HL-60 (cell line): Measurements from ENCODE around the gene PIP5K1B.

Source experiments
- DNase-seq, 2 experiments: peaks; one replicate each; pipeline ENCODE4 v3.0.0-alpha.2; 2010 to 2020; ENCODE audit warnings: low read depth in 1 of 2, low spot score in 1 of 2
- H3K27ac ChIP-seq: fragments of 250-450 bp; sonication (Bioruptor Pico); replicated peaks from 2 replicates; pipeline ENCODE4 v1.5.1; 2020; ENCODE audit warnings: mild to moderate bottlenecking, moderate library complexity
- H3K27me3 ChIP-seq: fragments of 250-450 bp; sonication (Bioruptor Pico); 2 replicates; pipeline ENCODE4 v1.5.1; 2021; ENCODE audit warnings: mild to moderate bottlenecking, moderate library complexity; ENCODE audit not compliant: insufficient read depth, poor library complexity, severe bottlenecking
- H3K4me3 ChIP-seq: replicated peaks from 2 replicates; pipeline ENCODE4 v1.5.1; 2011; ENCODE audit warnings: mild to moderate bottlenecking, control low read depth, low read length; ENCODE audit not compliant: insufficient read depth
- GABPA ChIP-seq: IDR thresholded peaks from 2 replicates; pipeline ENCODE4 v1.6.1; 2012; ENCODE audit warnings: low read depth
- POLR2AphosphoS5 ChIP-seq: IDR thresholded peaks from 2 replicates; pipeline ENCODE4 v1.6.1; 2012; ENCODE audit warnings: low read depth
- SPI1 ChIP-seq: IDR thresholded peaks from 2 replicates; pipeline ENCODE4 v1.6.1; 2012; ENCODE audit warnings: low read depth, mild to moderate bottlenecking, borderline replicate concordance
- TF ChIP-seq, protein P1 (sequence below): IDR thresholded peaks from 2 replicates; pipeline ENCODE4 v1.6.1; 2012; ENCODE audit warnings: low read depth; ENCODE audit not compliant: insufficient replicate concordance
- TF ChIP-seq, protein P2 (sequence below): IDR thresholded peaks from one replicate; pipeline ENCODE4 v1.5.1; 2011; ENCODE audit warnings: low read length, control low read depth, inconsistent platforms; ENCODE audit not compliant: insufficient read depth

Gene PIP5K1B

DNA sequence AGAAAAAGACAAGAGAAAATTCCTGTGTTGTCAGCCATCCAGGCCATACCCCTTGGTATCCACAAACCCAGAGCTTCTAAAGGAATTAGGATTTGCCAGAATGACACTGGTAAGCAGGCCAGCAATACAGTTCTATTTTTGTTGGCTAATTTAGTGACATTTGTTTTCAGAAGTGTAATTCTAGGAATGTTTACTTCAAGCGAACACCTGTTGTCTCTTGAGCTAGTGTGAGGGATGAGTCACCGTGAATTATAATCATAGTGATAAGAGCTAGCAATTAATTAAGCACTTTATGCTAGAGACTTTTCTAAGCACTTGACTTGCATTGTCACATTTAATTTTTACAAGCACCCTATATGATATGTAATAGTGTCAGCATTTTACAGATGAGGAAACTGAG is 209.7 kb downstream of the PIP5K1B start:
- Histone ChIP-seq H3K27me3 (no peaks in the 10 kb centered on the region), H3K4me3 (no peak overlapping the region), H3K27ac (no peak overlapping the region)
- DNase-seq = no peak
- TF ChIP-seq GABPA (no peak), SPI1 (no peak), POLR2AphosphoS5 (no peak)
- TF ChIP-seq, protein P1, sequence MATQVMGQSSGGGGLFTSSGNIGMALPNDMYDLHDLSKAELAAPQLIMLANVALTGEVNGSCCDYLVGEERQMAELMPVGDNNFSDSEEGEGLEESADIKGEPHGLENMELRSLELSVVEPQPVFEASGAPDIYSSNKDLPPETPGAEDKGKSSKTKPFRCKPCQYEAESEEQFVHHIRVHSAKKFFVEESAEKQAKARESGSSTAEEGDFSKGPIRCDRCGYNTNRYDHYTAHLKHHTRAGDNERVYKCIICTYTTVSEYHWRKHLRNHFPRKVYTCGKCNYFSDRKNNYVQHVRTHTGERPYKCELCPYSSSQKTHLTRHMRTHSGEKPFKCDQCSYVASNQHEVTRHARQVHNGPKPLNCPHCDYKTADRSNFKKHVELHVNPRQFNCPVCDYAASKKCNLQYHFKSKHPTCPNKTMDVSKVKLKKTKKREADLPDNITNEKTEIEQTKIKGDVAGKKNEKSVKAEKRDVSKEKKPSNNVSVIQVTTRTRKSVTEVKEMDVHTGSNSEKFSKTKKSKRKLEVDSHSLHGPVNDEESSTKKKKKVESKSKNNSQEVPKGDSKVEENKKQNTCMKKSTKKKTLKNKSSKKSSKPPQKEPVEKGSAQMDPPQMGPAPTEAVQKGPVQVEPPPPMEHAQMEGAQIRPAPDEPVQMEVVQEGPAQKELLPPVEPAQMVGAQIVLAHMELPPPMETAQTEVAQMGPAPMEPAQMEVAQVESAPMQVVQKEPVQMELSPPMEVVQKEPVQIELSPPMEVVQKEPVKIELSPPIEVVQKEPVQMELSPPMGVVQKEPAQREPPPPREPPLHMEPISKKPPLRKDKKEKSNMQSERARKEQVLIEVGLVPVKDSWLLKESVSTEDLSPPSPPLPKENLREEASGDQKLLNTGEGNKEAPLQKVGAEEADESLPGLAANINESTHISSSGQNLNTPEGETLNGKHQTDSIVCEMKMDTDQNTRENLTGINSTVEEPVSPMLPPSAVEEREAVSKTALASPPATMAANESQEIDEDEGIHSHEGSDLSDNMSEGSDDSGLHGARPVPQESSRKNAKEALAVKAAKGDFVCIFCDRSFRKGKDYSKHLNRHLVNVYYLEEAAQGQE = no peak
- TF ChIP-seq, protein P2, sequence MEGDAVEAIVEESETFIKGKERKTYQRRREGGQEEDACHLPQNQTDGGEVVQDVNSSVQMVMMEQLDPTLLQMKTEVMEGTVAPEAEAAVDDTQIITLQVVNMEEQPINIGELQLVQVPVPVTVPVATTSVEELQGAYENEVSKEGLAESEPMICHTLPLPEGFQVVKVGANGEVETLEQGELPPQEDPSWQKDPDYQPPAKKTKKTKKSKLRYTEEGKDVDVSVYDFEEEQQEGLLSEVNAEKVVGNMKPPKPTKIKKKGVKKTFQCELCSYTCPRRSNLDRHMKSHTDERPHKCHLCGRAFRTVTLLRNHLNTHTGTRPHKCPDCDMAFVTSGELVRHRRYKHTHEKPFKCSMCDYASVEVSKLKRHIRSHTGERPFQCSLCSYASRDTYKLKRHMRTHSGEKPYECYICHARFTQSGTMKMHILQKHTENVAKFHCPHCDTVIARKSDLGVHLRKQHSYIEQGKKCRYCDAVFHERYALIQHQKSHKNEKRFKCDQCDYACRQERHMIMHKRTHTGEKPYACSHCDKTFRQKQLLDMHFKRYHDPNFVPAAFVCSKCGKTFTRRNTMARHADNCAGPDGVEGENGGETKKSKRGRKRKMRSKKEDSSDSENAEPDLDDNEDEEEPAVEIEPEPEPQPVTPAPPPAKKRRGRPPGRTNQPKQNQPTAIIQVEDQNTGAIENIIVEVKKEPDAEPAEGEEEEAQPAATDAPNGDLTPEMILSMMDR = no peak

DNA sequence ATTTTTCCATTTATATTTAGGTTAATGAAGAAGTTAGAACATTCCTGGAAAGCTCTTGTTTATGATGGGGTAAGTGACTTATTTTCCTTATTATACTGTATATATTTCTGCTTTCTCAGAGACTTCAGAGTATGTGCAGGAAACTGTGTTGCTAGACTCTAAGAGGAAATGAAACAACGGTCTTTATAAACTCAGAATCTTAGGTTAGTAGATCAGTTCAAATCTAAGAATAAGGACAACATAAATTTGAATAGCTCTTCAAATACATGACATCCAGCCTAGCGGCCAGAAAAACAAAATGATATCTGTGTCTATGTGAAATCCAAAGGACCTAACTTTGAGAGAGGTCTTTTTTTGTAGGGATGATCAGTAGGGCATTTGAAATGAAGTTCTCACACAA is 214.6 kb downstream of the PIP5K1B start:
- DNase-seq = no peak
- TF ChIP-seq POLR2AphosphoS5 = no peak
- TF ChIP-seq, protein P1 = no peak
- TF ChIP-seq, protein P2 = no peak
- TF ChIP-seq SPI1 = no peak
- no peak for TF ChIP-seq GABPA
- Histone ChIP-seq H3K27me3 (no peaks in the 10 kb centered on the region), H3K27ac (no peak overlapping the region), H3K4me3 (no peak overlapping the region)

DNA sequence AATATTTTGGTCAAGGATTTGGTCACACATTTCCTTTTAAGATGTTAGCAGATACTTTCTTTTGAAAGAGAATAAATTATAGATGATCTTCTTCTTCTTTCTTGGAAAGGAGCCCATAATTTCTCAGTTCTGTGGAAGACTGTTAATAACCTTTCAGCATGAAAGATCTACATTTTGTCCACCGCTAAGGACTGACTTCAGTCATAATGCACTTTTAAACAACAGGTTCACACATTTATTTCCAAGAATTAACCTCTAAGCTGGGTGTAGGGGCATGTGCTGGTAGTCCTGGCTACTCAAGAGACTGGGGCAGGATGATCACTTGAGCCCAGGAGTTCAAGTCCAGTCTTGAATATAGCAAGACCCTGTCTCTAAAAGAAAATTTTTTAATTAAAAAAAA is 215.9 kb downstream of the PIP5K1B start:
- H3K4me3 ChIP-seq = no peak overlapping the region
- TF ChIP-seq POLR2AphosphoS5 (no peak), GABPA (no peak), SPI1 (no peak)
- TF ChIP-seq, protein P2 = no peak
- TF ChIP-seq, protein P1 = no peak
- H3K27me3 ChIP-seq = no peaks in the 10 kb centered on the region
- no peak overlapping the region for H3K27ac ChIP-seq
- DNase-seq = no peak
